CD14-positive monocyte (primary cell): ENCODE measurements around the gene BOLL. TPM values are rescaled to one million over a fixed set of nuclear protein-coding genes. Genes with fewer than 3 reads are reported as not detected.

ENCODE experiments used
- DNase-seq, 3 donors: peaks; one replicate each; pipeline ENCODE4 v3.0.0-alpha.2; 2011 to 2022
- H2AFZ ChIP-seq: 2 replicates; pipeline ENCODE4 v1.6.0; 2012; ENCODE audit warnings: mild to moderate bottlenecking, low read depth, low read length, inconsistent platforms; ENCODE audit not compliant: insufficient read depth, poor library complexity, severe bottlenecking
- H3K27ac ChIP-seq, 2 donors: 1 replicate in 1 of 2; 2 replicates in 1 of 2; pipeline ENCODE4 v1.5.1; 2012 to 2013; ENCODE audit warnings: low read length in 2 of 2, control low read depth in 1 of 2, inconsistent platforms in 1 of 2, low read depth in 1 of 2, mild to moderate bottlenecking in 1 of 2
- H3K27me3 ChIP-seq, 2 donors: one replicate each; pipeline versions ENCODE4 v1.6.0 to v1.6.1; 2011 to 2013; ENCODE audit warnings: low read length in 2 of 2; ENCODE audit not compliant: control insufficient read depth in 2 of 2, insufficient read depth in 2 of 2
- H3K36me3 ChIP-seq, 2 donors: replicated peaks in 1 of 2; 1 replicate in 1 of 2; 2 replicates in 1 of 2; pipeline versions ENCODE4 v1.5.1 to v1.6.1; 2012 to 2013; ENCODE audit warnings: low read length in 2 of 2, control low read depth in 1 of 2, inconsistent platforms in 1 of 2, mild to moderate bottlenecking in 1 of 2; ENCODE audit not compliant: insufficient read depth in 2 of 2, control insufficient read depth in 1 of 2
- H3K4me1 ChIP-seq, 2 donors: 1 replicate in 1 of 2; 2 replicates in 1 of 2; pipeline versions ENCODE4 v1.5.1 to v1.6.1; 2012 to 2013; ENCODE audit warnings: low read length in 2 of 2, control low read depth in 1 of 2, inconsistent platforms in 1 of 2, mild to moderate bottlenecking in 1 of 2, moderate library complexity in 1 of 2; ENCODE audit not compliant: insufficient read depth in 2 of 2, control insufficient read depth in 1 of 2
- H3K4me2 ChIP-seq: replicated peaks from 2 replicates; pipeline ENCODE3; 2012; ENCODE audit warnings: low read length, moderate library complexity, mild to moderate bottlenecking; ENCODE audit not compliant: poor library complexity, severe bottlenecking; ENCODE audit errors: extremely low read depth
- H3K4me3 ChIP-seq, 3 experiments: fragments of 200-600 bp in 1 of 3; sonication (generic) in 1 of 3; replicated peaks in 1 of 3; 1 replicate in 2 of 3; 2 replicates in 1 of 3; pipeline ENCODE4 v1.5.1; 2011 to 2013; ENCODE audit warnings: low read length in 3 of 3, mild to moderate bottlenecking in 3 of 3, control low read depth in 2 of 3, low read depth in 2 of 3, inconsistent platforms in 1 of 3, moderate library complexity in 1 of 3
- H3K79me2 ChIP-seq: 2 replicates; pipeline ENCODE4 v1.6.0; 2012; ENCODE audit warnings: mild to moderate bottlenecking, control low read depth, inconsistent platforms, low read length, moderate library complexity; ENCODE audit not compliant: insufficient read depth
- H3K9ac ChIP-seq: 2 replicates; pipeline ENCODE4 v1.6.0; 2017; ENCODE audit warnings: low read length, mild to moderate bottlenecking; ENCODE audit not compliant: insufficient read depth, poor library complexity, severe bottlenecking
- H3K9me3 ChIP-seq, 2 donors: replicated peaks in 1 of 2; 1 replicate in 1 of 2; 2 replicates in 1 of 2; pipeline versions ENCODE4 v1.5.1 to v1.6.1; 2012 to 2013; ENCODE audit warnings: low read length in 2 of 2, control low read depth in 1 of 2; ENCODE audit not compliant: control insufficient read depth in 1 of 2, insufficient read depth in 1 of 2
- H4K20me1 ChIP-seq: 2 replicates; pipeline ENCODE4 v1.6.0; 2012; ENCODE audit warnings: mild to moderate bottlenecking, low read length, control low read depth, moderate library complexity; ENCODE audit not compliant: insufficient read depth
- H3K27ac Mint-ChIP-seq, 7 donors: one replicate each; pipeline ENCODE4 v1.8.0; 2020; ENCODE audit warnings: mild to moderate bottlenecking in 7 of 7, mixed read lengths in 7 of 7, moderate library complexity in 6 of 7, inconsistent platforms in 2 of 7
- H3K27me3 Mint-ChIP-seq, 3 donors: one replicate each; pipeline ENCODE4 v1.8.0; 2021 to 2022; ENCODE audit warnings: low read depth in 3 of 3, mild to moderate bottlenecking in 3 of 3, mixed read lengths in 3 of 3, moderate library complexity in 3 of 3, inconsistent platforms in 1 of 3
- H3K36me3 Mint-ChIP-seq, 2 donors: one replicate each; pipeline ENCODE4 v1.8.0; 2020; ENCODE audit warnings: mixed read lengths in 2 of 2, inconsistent platforms in 1 of 2, mild to moderate bottlenecking in 1 of 2
- H3K4me1 Mint-ChIP-seq: one replicate; pipeline ENCODE4 v1.8.0; 2020; ENCODE audit warnings: mild to moderate bottlenecking, mixed read lengths
- H3K4me3 Mint-ChIP-seq, 2 donors: one replicate each; pipeline ENCODE4 v1.8.0; 2020; ENCODE audit warnings: mild to moderate bottlenecking in 2 of 2, mixed read lengths in 2 of 2, moderate library complexity in 1 of 2
- H3K9me3 Mint-ChIP-seq, 7 donors: one replicate each; pipeline ENCODE4 v1.8.0; 2020 to 2022; ENCODE audit warnings: mixed read lengths in 7 of 7, mild to moderate bottlenecking in 6 of 7, moderate library complexity in 6 of 7, inconsistent platforms in 2 of 7
- WGBS: methylation state at CpG from one replicate; pipeline ENCODE4 v1.1.5; 2013; ENCODE audit warnings: missing lambda C conversion rate; ENCODE audit not compliant: insufficient coverage; 5-methylcytosine and 5-hydroxymethylcytosine counted together
- intact Hi-C, 2 donors: fragments of 100-400 bp; cut with micrococcal nuclease; formaldehyde crosslinking; loops; one replicate each; pipeline versions ENCODE4 v1.15.0 to v1.15.1; 2023
- polyA plus RNA-seq, 3 donors: library from polyadenylated mRNA; depleted of rRNA in 1 of 3; unstranded in 2 of 3; stranded (reverse) in 1 of 3; fragments of 300-500 nt in 2 of 3; fragments of >200 nt in 1 of 3; fragmentation: Illumina TruSeq in 2 of 3; gene quantifications; 1 replicate in 2 of 3; 2 replicates in 1 of 3; pipeline ENCODE4 v1.2.3, GENCODE V29; 2012 to 2021
- TF ChIP-seq, protein P1 (sequence below): fragments of 200-600 bp; IDR thresholded peaks from one replicate; pipeline ENCODE4 v1.8.0; 2022; ENCODE audit warnings: antibody characterized with exemption, mild to moderate bottlenecking

BOLL gene
- polyA plus RNA-seq, 3 donors: not detected

DNA sequence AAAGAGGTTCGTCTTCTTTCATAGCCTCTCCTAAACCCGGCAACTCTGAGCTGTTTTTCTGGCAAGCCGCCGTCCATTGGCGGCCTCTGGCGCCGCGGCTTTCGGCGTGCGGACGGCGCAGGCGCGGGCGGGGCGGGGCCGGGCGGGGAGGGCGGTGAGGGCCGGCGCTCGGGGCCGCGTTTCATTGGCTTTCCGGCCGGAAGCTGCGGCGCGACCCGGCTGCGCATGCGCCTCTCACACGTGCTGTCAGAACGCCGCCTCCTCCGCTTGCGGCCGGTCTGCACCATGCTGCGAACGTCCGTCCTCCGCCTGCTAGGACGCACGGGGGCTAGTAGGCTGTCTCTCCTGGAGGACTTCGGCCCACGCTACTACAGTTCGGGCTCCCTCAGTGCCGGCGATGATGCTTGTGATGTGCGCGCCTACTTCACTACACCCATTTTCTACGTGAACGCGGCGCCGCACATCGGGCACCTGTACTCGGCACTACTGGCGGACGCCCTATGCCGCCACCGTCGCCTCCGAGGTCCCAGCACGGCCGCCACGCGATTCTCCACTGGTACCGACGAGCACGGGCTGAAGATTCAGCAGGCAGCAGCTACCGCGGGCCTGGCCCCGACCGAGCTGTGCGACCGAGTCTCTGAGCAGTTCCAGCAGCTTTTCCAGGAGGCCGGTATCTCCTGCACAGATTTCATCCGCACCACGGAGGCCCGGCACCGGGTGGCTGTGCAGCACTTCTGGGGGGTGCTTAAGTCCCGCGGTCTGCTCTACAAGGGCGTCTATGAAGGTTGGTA, 79.8 kb downstream of the BOLL start, which contains the start of gene MARS2:
MARS2 (plus strand) TSS at position 249 of the 791 bp plus-strand sequence; CDS start at position 286, 37 bp downstream.
- Histone ChIP-seq H3K36me3 (no peaks in the 10 kb centered on the region), H3K27ac (peak within 1 kb of the TSS; percentile 6 to 78), H3K27me3 (no peaks in the 10 kb centered on the region), H3K79me2 (peaks cover 33% of the 10 kb centered on the region), H4K20me1 (peaks cover 3% of the 10 kb centered on the region), H2AFZ (peak within 1 kb of the TSS; percentile 99), H3K9ac (peak within 1 kb of the TSS; percentile 65), H3K4me3 (peak within 1 kb of the TSS; percentile 90 to 96 (median 95)), H3K9me3 (no peaks in the 10 kb centered on the region), H3K4me1 (peaks cover 24 to 31% of the 10 kb centered on the region in 2 donors), H3K4me2 (peak within 1 kb of the TSS; percentile 98)
- TF ChIP-seq, protein P1, sequence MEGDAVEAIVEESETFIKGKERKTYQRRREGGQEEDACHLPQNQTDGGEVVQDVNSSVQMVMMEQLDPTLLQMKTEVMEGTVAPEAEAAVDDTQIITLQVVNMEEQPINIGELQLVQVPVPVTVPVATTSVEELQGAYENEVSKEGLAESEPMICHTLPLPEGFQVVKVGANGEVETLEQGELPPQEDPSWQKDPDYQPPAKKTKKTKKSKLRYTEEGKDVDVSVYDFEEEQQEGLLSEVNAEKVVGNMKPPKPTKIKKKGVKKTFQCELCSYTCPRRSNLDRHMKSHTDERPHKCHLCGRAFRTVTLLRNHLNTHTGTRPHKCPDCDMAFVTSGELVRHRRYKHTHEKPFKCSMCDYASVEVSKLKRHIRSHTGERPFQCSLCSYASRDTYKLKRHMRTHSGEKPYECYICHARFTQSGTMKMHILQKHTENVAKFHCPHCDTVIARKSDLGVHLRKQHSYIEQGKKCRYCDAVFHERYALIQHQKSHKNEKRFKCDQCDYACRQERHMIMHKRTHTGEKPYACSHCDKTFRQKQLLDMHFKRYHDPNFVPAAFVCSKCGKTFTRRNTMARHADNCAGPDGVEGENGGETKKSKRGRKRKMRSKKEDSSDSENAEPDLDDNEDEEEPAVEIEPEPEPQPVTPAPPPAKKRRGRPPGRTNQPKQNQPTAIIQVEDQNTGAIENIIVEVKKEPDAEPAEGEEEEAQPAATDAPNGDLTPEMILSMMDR: no peak
- WGBS: under 1% methylated on average over 86 of the region's 86 CpGs
- peaks cover 40% of the 10 kb centered on the region for H3K4me1 Mint-ChIP-seq
- intact Hi-C loops: loop anchor here in 1 of 2 donors (10.0 kb wide), 3 partner anchors 79 to 251 kb away; partner anchors contain the start of genes BOLL, COQ10B and MOB4
- peak; percentile 91 to 93 (median 91) for DNase-seq
- peak within 1 kb of the TSS; percentile 70 to 89 (median 84) for H3K27ac Mint-ChIP-seq
- peaks cover 2 to 7% (median 4%) of the 10 kb centered on the region in 3 donors for H3K27me3 Mint-ChIP-seq
- H3K4me3 Mint-ChIP-seq: peak within 1 kb of the TSS; percentile 91 to 92
- H3K36me3 Mint-ChIP-seq: peaks cover 4 to 5% of the 10 kb centered on the region in 2 donors
- H3K9me3 Mint-ChIP-seq: no peaks in the 10 kb centered on the region

DNA sequence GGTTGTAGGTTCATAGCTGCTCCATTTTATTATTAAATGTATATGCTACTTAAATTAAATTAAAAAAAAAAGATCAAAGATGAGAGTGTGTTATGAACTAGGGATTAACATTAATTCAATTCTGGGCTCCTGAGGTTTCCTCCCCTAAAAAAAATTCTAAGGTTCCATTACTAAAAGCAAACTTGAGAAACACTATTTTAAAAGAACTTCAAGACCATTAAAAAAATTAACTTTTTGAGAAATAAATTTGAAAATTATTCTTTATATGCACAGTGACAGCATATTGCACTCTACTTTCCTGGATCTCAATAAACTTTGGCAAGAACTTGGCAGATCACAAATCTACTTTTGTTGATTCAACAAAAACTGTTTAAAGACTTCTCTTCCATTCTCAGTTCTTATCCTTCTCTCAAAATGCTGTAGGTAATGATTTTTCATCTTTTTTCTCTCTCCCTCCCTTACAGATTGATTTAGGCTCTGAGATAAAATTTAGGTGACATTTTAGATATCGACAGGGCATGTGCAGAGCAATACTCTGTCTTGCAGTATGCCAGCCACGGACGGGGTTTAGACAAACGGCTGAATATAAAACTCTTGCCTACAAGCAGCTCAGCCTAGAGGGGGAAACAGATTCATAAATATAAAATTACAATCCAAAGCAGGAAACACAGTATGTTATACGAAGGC, 80.5 kb downstream of the BOLL start:
- intact Hi-C loops: loop anchor here in 1 of 2 donors (10.0 kb wide), 3 partner anchors 80 to 250 kb away; partner anchors contain the start of genes BOLL, COQ10B and MOB4
- WGBS: no CpG with 5 or more reads among the region's 5 CpGs
- no peak for DNase-seq
- Histone ChIP-seq H3K27ac (peak overlapping the region in 1 of 2 donors; percentile 78), H3K4me2 (peak overlapping the region; percentile 98), H3K79me2 (peaks cover 33% of the 10 kb centered on the region), H2AFZ (peak overlapping the region; percentile 99), H3K4me3 (peak overlapping the region; percentile 90 to 96 (median 95)), H3K4me1 (peaks cover 24 to 31% of the 10 kb centered on the region in 2 donors), H3K9me3 (no peaks in the 10 kb centered on the region), H3K9ac (peak overlapping the region; percentile 60), H3K36me3 (no peaks in the 10 kb centered on the region), H4K20me1 (peaks cover 3% of the 10 kb centered on the region), H3K27me3 (no peaks in the 10 kb centered on the region)
- TF ChIP-seq, protein P1: no peak
- peaks cover 0 to 3% (median 0%) of the 10 kb centered on the region in 7 donors for H3K9me3 Mint-ChIP-seq
- peaks cover 36% of the 10 kb centered on the region for H3K4me1 Mint-ChIP-seq
- H3K36me3 Mint-ChIP-seq: peaks cover 3 to 4% of the 10 kb centered on the region in 2 donors
- peaks cover 2 to 7% (median 4%) of the 10 kb centered on the region in 3 donors for H3K27me3 Mint-ChIP-seq
- peak overlapping the region; percentile 25 to 89 (median 84) for H3K27ac Mint-ChIP-seq
- peak overlapping the region; percentile 74 to 92 for H3K4me3 Mint-ChIP-seq
